GM12872 (cell line): ENCODE measurements around the gene CCDC188.

Source experiments
- TF ChIP-seq, protein P1 (sequence below): IDR thresholded peaks from 3 replicates; pipeline ENCODE4 v1.5.1; 2011; ENCODE audit warnings: low read depth, mild to moderate bottlenecking, low read length, moderate library complexity; ENCODE audit not compliant: insufficient read depth

Gene CCDC188

DNA sequence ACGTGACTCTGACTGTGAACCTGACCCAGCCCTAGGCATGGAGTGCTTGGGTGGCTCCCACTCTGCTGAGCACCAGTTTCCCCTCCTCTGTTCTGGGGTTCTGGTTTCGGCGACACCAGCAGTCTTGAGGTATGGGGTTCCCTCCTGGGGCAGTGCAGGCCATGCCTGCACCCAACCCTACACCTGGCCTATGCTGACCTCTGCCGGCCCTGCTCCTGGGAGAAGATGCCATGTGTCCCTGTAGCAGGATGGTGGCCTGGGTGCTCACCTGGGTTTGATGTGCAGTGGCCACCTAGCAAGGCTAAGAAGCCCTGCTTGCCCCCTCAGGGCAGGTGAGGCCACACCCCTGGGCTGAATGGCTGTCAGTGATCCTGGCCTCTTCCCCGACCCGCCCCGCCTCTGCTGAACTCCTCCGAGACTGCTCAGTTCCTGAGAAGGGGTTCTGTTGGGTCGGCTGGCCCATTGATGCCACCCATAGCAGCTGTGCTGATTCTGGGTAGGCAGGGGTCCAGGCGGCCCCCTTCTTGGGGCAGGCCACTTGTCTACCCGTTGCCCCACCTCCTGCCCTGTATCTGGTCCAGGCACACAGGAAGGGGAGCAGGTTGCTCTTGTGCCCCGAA lies 16.8 kb downstream of the CCDC188 start:
- TF ChIP-seq, protein P1, sequence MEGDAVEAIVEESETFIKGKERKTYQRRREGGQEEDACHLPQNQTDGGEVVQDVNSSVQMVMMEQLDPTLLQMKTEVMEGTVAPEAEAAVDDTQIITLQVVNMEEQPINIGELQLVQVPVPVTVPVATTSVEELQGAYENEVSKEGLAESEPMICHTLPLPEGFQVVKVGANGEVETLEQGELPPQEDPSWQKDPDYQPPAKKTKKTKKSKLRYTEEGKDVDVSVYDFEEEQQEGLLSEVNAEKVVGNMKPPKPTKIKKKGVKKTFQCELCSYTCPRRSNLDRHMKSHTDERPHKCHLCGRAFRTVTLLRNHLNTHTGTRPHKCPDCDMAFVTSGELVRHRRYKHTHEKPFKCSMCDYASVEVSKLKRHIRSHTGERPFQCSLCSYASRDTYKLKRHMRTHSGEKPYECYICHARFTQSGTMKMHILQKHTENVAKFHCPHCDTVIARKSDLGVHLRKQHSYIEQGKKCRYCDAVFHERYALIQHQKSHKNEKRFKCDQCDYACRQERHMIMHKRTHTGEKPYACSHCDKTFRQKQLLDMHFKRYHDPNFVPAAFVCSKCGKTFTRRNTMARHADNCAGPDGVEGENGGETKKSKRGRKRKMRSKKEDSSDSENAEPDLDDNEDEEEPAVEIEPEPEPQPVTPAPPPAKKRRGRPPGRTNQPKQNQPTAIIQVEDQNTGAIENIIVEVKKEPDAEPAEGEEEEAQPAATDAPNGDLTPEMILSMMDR, result no peak

DNA sequence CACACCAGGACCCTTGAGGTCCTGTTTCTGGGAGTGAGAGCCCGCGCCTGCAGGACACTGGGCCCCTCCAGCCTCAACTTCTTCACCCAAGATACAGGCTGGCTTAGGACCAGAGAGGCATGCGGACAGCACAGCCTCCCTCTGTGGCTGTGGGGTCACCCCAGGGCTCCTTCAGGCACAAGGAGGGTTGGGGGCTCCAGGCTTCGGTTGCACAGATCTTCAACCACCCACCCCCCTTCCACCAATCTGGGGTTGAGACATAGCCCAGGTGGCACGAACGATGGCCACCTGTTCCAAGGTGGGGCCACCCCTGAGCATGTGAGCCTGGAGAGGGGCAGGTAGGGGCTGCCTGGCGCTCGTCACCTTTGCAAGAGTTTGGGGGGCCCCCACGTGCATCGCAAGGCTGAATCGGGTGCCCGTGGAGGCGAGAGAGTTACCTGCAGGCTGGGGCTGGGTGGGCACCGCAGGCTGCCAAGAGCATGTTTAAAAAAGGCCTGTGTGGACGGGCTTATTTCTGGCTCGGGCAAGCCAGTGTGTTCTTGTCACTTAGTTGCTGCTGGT lies 18.1 kb downstream of the CCDC188 start:
- TF ChIP-seq, protein P1, result no peak

DNA sequence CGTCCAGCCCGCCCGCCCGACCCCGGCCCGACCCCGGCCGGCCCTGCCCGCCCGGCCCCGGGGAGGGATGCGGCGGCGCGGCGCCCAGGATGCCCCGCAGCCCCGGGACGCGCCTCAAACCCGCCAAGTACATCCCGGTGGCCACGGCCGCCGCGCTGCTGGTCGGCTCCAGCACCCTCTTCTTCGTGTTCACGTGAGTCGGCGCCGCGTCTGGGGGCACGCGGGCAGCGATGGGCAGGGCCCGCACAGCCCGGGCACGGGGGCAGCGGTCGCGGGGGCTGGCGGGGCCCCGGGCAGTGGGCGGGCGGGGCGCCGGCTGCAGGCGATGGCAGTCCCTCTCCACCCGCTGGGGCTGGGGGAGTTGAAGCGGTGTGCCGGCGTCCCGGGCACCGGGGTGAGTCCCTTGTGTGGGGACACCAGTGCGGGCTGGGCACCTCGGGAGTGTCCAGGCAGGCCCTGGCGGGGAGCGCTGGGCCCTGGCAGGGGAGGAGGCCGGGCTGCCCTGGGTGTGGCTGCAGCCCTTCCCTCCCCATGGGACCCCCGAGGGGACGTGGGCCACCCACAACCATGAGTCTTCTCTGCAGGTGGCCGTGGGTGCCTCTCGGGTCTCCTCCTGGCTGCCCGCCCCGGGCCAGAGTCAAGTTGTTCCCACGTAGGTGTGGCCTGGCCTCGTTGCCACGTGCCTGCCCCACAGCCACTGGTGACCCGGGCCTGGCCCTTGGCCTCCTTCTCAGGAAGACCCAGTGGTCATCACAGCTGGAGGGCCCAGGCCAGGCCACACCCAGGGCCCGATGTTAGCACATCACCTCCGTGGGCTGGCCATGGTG lies 18.8 kb downstream of the CCDC188 start:
- TF ChIP-seq, protein P1, result no peak

DNA sequence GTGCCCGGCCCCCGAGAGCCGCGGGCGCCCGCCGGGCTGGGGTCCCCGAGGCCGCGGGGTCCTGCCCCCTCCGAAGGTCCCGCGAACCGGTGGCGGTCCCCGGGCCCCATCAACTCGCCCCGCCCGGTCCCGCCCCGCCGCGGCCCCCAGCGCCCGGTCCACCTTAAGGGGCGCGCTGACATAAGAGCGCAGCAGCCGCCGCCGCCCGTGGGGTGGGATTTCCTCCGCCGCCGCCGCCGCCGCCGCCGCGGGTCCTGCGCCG lies 19.3 kb downstream of the CCDC188 start, which contains the start of gene ZDHHC8:
TSS of gene ZDHHC8 (plus strand) at position 208 of the 262 bp plus-strand sequence. CDS start 144 bp downstream, outside the sequence.
- TF ChIP-seq, protein P1, result no peak

DNA sequence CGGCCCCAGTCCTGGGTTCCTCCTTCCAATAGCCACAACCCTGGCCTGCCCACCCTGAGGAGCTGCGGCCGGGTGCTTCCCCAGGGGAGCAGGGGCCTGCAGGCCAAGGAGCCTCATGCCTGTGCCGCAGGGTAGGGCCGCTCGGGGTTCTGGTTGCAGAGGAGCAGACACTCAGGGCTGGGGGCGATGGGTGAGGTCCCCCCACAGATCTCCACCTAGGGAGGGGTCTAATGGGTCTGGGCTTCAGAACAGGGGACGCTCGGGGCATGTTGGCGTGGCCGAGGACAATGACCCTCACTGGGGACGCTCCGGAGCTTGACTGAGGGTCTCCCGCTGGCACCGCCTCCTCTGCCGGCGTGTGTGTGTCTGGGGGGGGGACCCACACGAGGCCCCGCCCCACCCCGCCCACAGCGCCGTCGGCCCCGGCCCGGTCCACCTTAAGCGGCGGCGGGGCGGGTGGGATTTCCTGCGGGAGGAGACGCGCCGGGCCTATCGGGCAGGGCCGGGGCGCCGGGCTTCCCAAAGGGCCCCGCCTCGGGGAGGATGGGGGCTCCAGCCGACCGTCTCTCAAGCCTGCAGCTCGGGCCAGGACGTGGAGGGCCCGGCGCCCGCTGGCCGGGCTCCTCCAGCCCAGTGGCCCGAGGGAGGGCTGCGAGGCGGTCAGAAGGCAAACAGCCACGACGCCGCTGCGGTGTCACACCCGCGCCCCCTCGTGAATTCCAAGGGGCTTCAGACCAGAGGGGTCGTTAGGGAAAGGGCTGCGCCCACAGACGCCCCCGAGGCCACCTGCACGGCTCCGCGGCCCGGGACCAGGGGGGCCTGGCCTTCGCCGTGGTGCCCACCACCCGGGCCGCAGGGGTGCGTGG lies 19.9 kb downstream of the CCDC188 start:
- TF ChIP-seq, protein P1, result no peak

DNA sequence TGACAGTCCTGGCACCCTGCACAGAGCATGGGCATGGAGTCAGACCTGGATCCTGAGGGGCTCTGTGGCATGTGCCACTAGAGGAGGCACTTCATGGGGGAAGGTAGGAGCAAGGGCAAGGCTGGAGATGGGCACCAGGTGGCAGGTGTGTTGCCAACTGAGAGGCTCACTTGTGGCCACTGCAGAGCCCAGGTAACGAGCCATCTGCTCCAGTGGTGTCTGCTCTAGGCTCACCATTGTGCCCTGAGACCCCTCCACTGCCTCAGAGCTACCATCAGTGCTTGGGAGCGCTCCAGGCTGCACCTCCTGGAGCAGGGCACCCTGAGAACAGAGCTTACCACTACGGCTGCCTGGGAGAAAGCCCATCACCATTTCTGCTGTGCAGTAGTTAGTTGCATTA lies 20.5 kb downstream of the CCDC188 start:
- TF ChIP-seq, protein P1, result peak; percentile 20; the same call in 1 of the 3 replicates

DNA sequence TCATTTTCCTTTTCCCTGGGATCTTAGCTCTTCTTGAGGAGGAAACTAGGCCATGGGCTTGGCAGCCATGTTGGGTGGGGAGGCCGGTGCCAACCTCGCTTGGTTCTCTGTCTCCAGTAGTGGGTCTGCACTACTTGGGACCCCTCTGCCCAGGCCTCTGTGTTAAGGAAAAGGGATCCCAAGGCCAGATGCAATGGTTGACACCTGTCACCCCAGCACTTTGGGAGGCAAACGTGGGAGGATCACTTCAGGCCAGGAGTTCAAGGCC lies 21.2 kb downstream of the CCDC188 start:
- TF ChIP-seq, protein P1, result no peak
